NCI-H2081 (cell line): Measurements from ENCODE around the gene TRPV4.
"Not testable (repeated sequence)": the region's sequence is repeated elsewhere in the genome, so short reads cannot be mapped to it uniquely, and the experiment has no call there.

Source experiments
- DNase-seq, 2 experiments: peaks; one replicate each; lab custom pipeline; 2025; lab: John Stamatoyannopoulos, UW

Gene TRPV4

GRCh38 chr12:109833307-109834189 lies at the start of gene TRPV4:
TSS of gene TRPV4 (minus strand) at chr12:109833398. CDS start at chr12:109814796, 18,602 bp downstream.
- DNase-seq, result no peak

- no peak for DNase-seq
Measured at GRCh38 chr12:109881752-109882151, 48.6 kb upstream of the TRPV4 start.

- no peak for DNase-seq
Measured at GRCh38 chr12:109880938-109881337, 47.7 kb upstream of the TRPV4 start.

- DNase-seq, result peak; percentile 91
Measured at GRCh38 chr12:109880043-109880931, 47.1 kb upstream of the TRPV4 start, which contains the start of gene GLTP. TSS of gene GLTP (minus strand) at chr12:109880541. CDS start at chr12:109880374, 167 bp downstream.

- DNase-seq, result no peak
Measured at GRCh38 chr12:109879351-109880042, 46.3 kb upstream of the TRPV4 start.

- no peak for DNase-seq
Measured at GRCh38 chr12:109878749-109879148, 45.6 kb upstream of the TRPV4 start.

- DNase-seq, result no peak
Measured at GRCh38 chr12:109878247-109878625, 45.0 kb upstream of the TRPV4 start.

- no peak for DNase-seq
Measured at GRCh38 chr12:109877504-109878246, 44.5 kb upstream of the TRPV4 start.

- DNase-seq, result no peak
Measured at GRCh38 chr12:109876406-109876805, 43.2 kb upstream of the TRPV4 start.

- no peak for DNase-seq
Measured at GRCh38 chr12:109875572-109876131, 42.5 kb upstream of the TRPV4 start.

- DNase-seq, result no peak
Measured at GRCh38 chr12:109873653-109874052, 40.5 kb upstream of the TRPV4 start.

- no peak for DNase-seq
Measured at GRCh38 chr12:109871668-109872314, 38.6 kb upstream of the TRPV4 start.

GRCh38 chr12:109870648-109871047 lies 37.5 kb upstream of the TRPV4 start:
- no peak for DNase-seq

GRCh38 chr12:109868182-109869051 lies 35.2 kb upstream of the TRPV4 start:
- DNase-seq, result no peak

- DNase-seq, result no peak
Measured at GRCh38 chr12:109864916-109865315, 31.7 kb upstream of the TRPV4 start.

- DNase-seq, result no peak
Measured at GRCh38 chr12:109863847-109864712, 30.9 kb upstream of the TRPV4 start.

- DNase-seq, result not testable (repeated sequence)
Measured at GRCh38 chr12:109862491-109862890, 29.3 kb upstream of the TRPV4 start.

GRCh38 chr12:109861689-109862314 lies 28.6 kb upstream of the TRPV4 start:
- no peak for DNase-seq
